Activated CD8-positive, alpha-beta memory T cell treated with anti-CD3 and anti-CD28 coated beads, Interleukin-2, amount 50 U/mL, for 4 hours (primary cell): Measurements from ENCODE around the gene WHRN.

Experiments
- DNase-seq: peaks from one replicate; pipeline ENCODE4 v3.0.0-alpha.2; 2020

WHRN gene

DNA sequence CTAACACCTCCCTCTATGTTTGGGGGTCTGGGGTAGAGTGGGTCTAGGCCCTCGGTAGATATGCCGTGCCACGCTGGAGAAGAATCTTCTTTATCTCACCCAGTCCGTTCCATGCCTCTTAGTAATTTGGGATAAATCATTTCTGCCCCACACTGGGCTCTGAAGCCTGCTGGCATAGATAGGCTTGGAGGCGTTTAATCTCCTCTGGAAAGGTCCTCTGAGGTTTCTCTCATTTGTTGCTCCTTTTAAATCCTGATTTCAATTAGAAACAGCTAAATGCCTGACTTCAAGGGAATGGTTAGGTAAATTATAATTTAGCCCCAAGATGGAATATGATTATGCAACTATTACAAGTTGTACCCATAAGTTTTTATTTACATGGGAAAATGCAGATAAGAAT lies 59.7 kb downstream of the WHRN start:
- DNase-seq, result no peak

DNA sequence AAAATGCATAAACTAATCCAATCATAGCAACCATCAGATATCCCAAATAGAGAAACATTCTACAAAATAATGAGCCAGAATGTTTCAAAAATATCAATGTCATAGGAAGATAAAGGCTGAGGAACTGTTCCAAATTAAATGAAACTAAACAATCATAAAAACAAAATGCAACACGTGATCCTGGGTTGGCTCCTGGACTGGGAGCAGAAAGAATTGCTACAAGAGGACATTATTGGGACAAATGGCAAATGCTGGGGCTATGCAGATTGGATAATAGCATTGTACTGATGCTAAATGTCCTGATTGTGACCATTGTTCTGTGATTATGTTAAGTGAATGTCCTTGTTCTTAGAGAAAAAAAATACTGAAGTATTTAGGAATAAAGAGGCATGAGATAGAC lies 63.3 kb downstream of the WHRN start:
- DNase-seq, result no peak

DNA sequence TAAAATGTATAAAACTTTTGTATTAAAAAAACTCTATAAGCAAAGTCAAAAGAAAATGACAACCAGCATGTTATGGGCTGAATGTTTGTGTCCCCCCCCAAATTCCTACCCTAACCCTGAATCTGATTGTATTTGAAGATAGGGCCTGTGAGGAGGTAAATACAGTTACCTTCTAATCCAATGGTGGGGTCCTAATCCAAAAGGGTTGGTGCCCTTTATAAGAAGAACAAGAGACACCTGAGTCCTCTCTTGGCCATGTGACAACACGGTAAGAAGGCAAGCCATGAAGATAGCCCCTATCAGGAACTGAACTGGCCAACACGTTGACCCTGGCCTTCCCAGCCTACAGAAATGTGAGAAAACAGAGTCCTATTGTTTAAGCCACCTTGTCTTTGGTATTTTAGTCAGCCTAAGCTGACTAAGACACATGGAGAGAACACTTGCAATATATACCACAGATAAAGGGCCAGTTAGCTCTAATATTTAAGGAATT lies 67.8 kb downstream of the WHRN start:
- DNase-seq, result no peak

DNA sequence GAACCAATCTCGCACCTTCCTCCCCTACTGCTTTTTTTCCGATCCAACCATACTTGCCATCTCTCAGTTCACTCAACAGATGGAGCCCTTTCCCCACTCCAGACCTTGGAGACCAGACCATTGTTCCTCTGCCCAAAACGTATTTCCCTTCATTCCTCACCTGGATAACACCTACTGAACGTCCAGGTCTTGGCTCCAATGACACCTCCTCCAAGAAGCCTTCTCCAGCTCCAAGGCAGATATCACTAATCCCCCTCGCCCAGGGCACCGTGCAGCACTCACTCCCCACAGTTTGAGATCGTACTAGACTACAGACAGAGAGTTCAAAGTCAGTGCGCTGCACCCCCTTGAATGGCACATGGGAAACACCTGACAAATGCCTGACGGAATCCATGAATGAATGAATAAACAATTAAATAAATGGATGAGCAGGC lies 70.4 kb downstream of the WHRN start:
- no peak for DNase-seq

DNA sequence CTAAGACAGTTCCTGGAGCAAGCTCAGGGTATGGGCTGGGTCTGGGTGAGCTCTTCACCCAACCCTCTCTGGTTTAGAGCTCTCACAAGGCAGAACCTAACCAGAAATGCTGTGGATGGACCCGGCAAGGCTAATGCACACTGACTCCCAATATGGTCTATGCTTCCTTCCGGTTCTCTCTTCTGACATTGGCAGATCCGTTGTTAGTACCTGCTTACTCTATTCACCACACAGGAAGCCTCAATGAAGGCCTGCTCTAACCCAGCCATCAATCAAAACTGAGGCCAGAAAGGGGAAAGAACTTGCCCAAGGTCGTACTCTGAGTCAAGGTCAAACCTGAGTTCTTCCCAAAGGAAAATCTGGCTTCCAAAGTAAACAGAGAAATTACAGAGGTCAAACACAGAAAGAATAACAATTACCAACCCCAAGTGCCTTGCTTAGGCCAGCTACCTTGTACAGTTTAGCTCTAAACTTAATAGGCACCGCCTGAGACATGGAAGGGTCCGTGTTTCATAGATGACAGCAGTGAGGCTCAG lies 71.5 kb downstream of the WHRN start:
- no peak for DNase-seq

DNA sequence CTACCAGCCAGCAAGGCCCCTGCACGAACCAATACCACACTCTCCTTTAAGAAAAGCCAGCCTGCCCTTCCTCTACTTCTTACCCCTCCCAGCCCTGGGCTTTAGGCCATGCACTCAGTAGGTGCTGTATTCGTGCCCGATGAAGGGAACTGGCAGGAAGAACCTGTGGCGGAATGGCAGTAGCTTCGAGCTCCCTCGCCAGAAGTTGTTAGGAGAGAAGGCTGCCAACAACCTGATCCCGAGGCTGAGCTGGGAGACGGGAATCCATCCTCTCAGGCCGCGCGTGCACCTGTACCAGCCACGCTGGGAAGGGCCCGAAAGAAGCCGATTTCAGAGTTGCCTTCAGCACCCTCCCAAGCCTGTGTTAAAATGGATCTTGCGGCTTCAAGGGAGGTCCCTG lies 72.2 kb downstream of the WHRN start:
- no peak for DNase-seq

DNA sequence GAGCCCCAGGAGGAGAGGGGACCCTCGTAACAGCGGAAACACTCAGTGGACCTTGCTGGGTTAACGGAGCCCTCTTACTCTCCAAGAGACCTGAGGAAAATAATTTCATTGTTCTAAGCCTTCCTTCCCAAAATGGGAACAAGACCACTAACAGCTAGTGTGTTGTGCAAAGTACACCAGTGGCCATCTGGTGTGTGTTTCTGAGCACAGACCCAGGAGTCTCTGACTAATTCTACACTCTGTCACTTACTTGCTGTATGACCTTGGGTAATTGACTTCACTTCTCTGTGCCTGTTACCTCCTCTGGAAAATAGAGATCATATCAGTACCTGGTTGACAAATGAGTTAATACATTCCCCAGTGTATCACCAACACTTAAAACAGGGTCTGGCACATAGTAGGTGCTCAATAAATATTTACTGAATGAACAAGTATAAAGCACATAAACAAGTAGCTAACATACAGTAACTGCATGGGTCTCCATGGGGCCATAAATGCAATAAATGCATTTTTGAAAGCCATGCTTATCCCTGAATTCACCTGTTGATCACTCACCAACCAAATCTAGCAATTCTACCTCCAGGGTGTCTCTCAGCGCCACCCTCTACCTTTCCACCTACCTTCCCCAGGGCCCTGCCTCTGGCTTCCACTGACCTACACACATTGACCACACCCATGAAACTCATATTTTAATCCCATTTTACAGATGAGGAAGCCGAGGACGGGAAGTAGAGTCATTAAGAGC lies 72.8 kb downstream of the WHRN start:
- DNase-seq, result no peak

DNA sequence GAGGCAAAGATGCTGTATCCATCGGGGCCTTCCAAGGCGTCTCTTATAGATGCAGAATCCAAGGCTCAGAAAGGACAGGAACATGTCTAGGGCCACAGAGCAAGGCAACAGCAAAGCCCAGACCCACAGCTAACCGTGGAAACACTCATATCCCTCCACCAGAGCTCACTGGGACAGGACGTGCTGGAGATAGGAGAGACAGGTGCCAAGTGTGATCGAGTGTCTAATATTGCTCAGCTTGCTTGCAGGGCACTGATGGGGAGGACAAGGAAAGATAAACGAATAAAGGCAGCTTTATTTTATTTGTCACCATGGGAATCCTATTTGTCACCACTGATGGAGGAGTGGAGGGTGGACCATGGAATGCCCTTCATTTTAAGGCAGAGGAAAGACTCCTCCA lies 73.5 kb downstream of the WHRN start:
- DNase-seq, result no peak

DNA sequence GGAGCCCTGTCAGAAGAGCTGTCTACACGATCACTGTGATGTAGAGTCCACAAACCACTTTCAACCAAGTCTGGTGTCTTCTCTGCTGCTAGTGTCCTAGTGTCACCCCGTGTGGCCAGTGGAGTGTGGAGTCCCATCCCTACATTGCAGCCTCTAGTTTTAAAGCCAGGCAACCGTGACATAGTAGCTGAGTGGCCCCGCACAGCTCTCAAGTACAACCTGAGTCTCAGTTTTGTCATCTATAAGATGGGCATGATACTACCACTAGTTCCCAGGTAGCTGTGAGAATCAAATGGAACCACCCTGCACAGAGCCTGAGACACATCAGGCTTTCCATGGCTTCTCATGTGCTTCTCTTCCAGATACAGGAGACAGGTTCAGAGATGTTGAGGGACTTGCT lies 74.3 kb downstream of the WHRN start:
- DNase-seq, result no peak

DNA sequence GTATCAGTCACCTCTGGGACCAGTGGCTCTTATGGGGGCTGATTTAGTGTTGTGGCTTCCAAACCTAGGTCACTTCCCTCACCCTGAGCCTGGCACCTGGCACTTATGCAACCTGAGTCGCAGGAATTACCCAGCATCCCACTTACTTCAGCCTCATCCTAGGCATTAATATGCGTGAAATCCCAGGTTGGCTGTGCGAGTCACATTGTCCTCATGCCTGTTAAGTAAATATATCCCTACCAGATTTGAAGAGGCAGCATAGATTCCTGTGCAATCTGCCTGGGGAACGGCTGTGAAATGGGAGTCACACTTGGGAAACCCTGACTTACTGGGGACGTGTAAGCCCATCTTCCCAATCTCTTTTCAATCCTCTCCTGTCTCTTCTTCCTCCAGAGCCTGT lies 74.8 kb downstream of the WHRN start:
- DNase-seq, result no peak

DNA sequence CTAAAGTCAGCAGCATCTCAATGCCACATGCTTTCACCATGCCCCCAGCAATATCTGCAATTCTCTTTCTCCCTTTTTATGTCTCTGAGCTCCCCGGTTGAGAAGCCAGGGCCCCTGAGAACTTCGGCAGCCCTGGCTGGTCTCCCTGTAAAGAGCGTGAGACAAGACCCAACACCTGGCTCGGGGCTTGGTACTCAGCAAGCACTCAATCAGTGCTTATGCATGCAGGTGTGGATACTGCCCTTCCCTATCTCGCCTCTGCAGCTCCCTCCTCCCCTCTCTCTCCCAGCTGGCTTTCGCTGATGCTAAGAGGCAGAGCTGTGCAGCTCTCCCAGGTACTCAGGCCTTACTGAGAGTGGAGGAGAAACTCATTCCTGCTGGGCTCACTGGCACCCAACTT lies 75.8 kb downstream of the WHRN start:
- DNase-seq, result no peak

DNA sequence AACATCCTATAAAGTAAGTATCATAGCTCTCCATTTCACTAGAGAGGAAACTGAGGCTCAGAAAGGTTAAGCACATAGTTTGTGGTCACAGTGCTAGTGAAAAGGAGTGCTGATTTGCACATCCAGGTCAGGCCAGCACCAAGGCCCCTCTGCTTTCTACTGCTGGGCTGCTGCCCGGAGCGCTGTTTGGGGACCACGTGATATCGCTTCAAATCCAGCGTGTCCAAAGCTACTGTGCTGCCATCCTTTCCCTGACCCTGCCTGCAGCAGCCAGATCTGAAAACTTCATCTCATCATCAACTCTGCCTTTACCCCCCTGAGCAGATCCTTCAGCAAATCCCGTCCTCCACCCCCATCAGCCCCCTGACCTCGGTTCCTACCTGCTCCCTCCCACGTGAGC lies 76.8 kb downstream of the WHRN start:
- no peak for DNase-seq

DNA sequence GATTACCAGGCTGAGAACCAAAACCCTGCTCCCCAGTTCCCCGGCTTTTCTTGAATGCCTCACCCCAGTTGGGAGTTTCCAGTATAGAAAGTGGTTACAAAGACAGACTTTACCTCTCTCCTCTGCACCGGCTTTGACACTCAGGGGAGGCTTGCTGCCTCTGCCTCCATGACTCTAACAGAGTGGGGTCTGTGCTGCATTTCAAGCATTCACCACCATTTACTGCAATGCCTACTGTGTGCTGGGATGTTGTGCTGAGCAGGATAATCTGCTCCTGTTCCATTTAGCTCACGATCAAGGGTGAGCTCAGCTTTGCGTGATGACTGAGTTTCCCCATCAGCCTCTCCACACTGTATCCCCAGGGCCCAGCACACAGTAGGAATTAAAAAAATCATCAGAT lies 77.6 kb downstream of the WHRN start:
- no peak for DNase-seq

DNA sequence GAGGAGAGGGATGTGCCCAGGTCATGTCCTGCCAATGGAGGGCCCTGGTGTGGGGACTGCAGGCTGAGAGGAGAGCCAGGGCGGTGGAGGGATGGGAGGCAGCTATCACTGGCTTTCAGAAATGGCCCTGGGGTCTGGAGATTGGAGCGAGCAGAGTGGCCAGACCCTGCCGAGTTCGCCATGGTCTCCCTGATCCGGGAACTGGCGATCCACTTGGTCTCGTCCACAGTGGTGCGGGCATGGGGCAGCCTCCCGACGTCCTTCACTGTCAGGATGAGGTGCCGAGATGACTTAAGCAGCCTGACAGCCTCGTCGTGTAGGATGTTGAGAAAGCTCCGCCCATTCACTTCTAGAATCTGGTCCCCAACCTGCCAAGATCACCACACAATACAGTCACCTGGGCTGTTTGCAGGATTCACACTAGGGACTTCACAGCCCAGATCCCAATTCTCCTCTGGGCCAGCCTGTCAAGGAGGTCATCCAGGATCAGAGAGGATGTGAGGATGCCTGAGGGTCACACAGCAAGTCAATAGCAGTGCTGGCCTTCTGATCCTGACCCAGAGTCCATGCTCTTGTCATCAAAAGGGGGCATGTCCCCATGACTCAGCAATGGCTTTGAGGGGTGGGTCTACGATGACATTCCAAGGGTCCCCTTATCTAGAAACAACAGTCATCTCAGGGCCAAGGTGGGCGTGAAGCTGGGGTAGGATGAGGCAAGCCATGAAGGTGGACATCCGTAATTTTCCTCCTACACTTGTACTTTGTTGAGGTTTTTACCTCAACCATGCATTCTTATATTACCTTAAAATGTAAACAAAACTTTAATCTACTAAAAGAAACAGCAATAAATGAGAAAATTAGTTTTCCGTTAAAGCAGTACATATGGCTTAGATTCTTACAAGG lies 79.0 kb downstream of the WHRN start:
- no peak for DNase-seq

DNA sequence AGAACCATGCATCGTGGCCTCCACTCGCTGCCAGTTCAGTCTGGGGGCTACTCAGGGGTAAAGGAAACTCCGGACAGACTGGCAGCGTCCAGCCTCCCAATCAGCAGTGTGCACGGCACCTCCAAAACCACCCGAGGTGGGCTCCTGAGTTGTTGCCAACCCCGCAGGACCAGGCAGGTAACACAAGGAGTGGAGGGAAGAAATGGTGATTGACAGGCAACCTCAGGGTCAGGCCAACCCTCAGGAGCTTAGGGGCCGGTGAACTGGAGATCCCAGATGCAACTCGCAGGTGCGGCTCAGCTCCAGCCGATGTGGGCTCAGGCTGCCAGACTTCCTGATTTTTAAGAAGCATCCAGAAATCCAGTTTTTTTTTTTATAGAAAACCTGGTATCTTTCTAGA lies 80.1 kb downstream of the WHRN start:
- DNase-seq, result no peak

DNA sequence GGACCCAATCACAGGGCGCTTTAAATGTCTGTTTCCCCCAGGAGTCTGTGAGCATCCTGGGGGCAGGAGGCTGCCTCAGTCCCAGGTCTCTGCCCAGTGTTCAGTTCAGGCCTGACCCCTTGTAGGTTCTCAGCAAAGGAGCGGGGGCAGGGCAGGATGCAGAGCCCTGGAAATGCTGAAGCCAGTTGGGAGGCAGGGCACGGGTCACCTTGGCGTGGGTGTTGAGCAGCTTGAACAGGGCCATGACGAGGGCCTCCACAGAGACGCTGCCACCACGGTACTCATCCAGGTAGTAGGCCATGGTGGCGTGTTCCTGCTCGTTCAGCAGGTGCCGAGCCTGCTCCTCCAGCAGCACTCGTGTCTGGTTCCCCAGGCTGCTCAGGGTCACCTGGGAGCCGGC lies 81.1 kb downstream of the WHRN start:
- DNase-seq, result no peak

DNA sequence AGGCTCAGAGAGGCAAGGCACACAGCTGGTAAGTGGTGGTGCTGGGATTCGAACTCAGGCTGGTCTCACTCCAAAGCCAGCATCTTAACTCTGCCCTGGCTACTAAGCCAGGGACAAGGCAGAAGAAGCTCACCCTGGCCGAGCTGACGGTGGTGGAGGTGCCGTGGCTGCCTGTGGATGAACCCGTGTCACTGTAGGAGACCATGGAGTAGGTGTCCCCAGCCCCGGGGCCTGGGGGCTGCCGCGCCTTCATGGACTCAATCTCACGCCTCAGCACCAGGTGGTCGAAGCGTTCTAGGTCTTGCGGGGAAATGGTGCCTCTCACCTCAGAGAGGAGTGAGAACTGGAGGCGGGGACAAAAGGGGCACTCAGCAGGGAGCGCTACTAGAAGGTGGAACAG lies 82.1 kb downstream of the WHRN start:
- no peak for DNase-seq

DNA sequence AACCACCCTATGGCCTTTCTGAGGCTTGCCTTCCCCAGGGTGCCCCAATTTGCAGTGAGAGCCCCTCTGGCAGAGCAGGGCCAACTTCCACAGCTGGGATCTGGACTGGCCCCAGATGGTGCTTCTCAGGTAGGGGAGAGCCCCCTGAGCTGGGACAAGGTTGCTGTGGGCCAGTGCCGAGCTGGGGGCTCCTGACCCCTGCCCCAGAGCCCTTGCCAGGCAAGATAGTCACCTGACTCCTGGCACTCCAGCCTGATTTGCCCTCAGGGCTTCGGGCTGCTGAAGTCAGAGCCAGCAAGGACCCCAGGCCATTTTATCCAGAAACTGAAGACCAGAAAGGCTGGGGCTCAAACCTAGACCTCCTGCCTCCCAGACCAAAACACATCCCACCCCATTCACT lies 84.1 kb downstream of the WHRN start:
- DNase-seq, result no peak

DNA sequence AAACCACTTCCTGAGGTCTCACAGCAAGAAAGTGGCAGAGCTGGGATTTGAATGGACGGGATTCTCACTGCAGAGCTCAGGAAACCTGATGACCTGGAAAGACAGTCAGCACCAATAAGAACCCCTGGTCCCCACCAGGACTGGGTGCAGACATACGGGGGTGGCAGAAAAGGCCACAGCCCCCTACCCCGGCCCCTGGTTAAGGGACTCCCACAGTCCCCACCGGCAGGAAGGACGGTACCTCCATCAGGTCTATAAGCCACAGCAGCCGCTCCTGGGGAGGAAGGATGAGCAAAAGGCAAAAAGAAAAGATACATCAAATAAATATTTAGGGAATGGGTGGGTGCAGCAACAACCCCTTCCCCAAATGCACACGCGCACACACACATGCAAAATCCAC lies 85.5 kb downstream of the WHRN start:
- no peak for DNase-seq

DNA sequence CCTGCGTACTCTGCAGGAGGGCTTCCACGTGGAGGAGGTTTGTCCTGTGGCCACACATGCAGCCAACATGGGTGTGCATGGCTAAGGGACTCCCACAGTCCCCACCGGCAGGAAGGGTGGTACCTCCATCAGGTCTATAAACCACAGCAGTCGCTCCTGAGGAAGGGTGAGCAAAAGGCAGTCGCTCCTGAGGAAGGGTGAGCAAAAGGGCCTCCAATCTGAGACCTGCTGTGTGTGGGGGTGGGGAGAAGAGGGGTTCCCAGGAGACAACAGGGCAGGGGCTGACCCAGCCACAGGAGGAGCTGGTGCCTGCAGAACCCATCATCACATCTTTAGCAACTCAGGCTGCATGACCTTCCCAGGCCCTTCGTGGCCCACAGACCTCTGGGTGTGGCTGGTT lies 87.2 kb downstream of the WHRN start:
- DNase-seq, result no peak

DNA sequence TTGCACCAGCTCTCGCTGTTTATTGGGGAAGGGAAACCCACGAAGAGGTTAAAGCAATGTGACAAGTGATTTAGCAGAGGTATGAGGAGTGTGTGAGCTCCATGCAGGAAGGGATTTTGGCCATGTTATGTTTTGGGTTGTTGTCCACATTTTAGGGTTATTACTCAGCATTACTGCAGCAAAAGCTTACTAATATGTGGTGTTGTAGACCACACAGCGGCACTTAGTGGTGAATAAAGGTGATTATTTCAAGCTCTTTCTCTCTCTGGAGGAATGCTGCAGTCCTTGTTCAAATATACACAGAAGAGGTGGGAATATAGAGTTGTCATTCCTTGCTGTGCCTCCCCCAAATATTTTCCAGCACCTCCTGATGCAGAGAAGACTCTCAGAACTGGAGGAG lies 87.8 kb downstream of the WHRN start:
- DNase-seq, result no peak

DNA sequence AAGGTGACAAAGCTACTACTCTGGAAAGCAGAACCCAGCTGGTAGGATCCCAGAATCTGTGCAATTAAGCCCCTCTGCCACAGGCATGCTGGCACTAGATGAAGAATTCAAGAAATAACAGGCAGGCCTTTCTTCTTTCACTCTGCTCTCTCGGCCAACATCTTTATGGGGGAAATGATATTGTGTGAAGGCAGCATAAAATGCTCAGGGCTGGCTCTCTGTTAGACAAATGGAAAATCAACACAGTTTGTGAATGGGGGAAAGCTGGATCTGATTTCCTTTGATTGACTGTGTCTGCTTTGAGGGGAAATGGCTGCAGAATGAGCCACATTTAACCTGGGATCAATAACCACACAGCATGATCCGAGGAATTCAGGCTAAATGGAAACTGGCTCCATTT lies 88.4 kb downstream of the WHRN start:
- DNase-seq, result no peak

DNA sequence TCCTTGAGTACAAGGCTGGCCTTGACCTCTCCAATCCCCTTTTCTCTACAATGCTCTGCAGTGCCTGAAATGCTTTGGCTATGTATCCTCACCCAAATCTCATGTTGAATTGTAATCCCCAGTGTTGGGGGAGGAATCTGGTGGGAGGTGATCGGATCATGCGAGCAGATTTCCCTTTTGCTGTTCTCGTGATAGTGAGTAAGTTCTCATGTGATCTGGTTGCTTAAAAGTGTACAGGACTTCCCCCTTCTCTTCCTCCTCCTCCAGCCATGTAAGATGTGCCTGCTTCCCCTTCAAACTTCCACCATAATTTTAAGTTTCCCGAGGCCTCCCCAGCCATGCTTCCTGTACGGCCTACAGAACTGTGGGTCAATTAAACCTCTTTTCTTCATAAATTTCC lies 89.0 kb downstream of the WHRN start:
- no peak for DNase-seq

DNA sequence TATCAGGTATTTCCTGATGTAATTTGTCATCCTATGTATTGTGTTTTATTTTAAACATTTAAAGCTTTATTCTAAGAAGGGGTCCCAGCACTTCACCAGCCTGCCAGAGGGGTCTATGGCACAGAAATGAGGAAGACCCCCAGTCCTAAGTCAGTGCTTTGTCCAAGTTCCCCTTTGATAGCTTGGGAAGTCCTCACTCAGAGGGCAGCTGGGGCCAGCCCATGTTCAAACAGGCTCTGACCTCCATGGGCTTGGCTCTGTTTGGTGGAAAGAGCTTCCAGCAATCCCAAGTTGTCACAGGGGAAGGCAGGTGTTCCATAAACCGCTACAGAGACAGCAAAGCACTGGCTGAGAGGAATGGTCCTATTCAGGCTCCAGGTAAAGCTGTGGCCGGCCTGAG lies 90.9 kb downstream of the WHRN start:
- DNase-seq, result no peak
